Peyer's patch (tissue), 4 donors: ENCODE data around the gene FRMD4A.

ENCODE experiments used
- CTCF ChIP-seq, 6 experiments: fragments of 450-650 bp in 4 of 6; fragments of 200-600 bp in 2 of 6; sonication (generic) in 1 of 6; IDR thresholded peaks; one replicate each; pipeline ENCODE4 v1.5.1; 2017 to 2019; ENCODE audit warnings: antibody characterized with exemption in 6 of 6, mild to moderate bottlenecking in 3 of 6, moderate library complexity in 1 of 6
- POLR2A ChIP-seq, 2 donors: fragments of 450-650 bp; IDR thresholded peaks; one replicate each; pipeline ENCODE4 v1.5.1; 2017; ENCODE audit warnings: antibody characterized with exemption in 2 of 2, mild to moderate bottlenecking in 2 of 2, moderate library complexity in 2 of 2

- TF ChIP-seq CTCF (IDR thresholded peaks at IDR 0.05) (no peak), POLR2A (IDR thresholded peaks at IDR 0.05) (no peak)
These were observed 436.2 kb downstream of the FRMD4A start for GRCh38 chr10:13894412-13895093.
